SW480 (cell line): ENCODE data around the gene LMLN.
A peak's percentile ranks its signal among the peaks of the same experiment; 100 is the strongest.
"Not testable (repeated sequence)": the region's sequence is repeated elsewhere in the genome, so short reads cannot be mapped to it uniquely, and the experiment has no call there.

ENCODE experiments used
- DNase-seq: peaks from one replicate; pipeline ENCODE4 v3.0.0-alpha.2; 2016; ENCODE audit warnings: low spot score

The LMLN gene

DNA sequence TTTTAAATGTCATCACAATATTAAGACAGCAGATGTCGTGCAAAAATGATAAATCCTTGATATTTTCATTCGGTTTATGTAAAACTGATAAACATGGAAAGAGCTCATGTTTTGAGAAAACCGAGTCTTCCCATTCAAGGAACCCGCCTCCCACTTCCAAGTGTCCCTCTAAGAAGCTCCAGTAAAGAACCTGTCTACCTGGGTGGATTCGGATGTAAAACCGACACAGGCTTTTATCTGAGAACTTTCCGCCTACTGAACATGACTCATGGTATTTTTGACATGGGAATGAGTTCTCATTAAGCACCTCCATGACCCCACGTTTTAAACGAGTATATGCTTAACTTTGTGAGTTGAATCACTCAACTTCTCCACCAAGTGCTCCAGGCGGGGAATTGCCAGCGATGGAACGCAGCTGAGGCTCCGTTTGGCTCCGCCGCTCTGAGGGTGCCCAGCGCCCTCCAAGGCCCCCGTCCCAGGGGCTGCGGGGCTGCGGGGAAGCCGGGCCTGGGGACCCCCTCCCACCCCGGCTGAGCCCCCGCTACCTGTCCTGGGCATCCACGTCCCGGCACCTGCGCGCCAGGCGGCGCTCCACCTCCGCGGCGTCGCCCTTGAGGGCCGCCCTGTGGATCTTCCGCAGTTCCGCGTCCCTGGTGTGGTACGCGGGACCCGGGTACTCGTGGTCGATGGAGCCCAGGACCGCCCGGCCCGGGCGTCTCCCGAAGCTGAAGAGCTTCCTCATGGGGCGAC is 119.9 kb downstream of the LMLN start:
- DNase-seq: peak; percentile 36

DNA sequence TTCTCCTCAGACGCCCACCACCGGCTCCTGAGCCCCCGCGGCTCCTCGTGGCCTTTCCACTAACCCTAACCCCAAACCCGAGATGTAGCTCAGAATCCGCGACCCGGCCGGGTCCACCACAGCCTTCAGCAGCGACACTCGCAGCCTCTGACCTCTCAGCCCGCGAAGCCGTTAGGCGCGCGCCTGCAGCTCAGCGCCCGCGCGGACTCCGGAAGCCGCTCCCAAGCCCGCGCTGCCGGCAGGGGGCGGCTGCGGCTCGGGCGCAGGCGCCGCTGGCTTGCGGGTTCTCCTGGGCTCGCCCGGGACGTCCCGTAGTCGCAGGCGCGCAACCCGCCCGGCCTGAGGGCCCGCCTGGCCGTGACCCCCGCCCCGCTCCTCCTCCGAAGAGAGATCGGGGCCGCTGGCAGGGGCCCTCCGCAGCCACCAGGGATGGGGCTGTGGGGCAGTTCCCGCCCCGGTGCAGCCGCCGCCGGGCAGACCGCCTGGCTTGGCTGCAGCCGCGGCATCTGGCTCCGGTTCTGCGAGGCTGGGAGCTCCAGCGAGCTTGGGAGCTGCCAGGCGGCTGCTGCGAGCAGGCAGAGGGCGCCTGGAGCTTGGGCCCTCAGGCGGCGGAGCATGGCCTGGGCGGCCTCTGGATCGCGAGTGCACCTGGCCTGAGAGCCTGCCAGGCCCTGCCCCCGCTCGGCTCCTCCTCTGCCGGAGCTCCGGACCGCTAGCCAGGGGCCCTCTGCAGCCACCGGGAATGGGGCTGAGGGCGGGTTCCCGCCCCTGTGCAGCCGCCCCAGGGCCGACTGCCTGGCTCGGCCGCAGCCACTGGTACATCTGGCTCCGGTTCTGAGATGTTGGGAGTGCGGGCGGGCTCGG is 120.7 kb downstream of the LMLN start:
- peak; percentile 83 for DNase-seq

DNA sequence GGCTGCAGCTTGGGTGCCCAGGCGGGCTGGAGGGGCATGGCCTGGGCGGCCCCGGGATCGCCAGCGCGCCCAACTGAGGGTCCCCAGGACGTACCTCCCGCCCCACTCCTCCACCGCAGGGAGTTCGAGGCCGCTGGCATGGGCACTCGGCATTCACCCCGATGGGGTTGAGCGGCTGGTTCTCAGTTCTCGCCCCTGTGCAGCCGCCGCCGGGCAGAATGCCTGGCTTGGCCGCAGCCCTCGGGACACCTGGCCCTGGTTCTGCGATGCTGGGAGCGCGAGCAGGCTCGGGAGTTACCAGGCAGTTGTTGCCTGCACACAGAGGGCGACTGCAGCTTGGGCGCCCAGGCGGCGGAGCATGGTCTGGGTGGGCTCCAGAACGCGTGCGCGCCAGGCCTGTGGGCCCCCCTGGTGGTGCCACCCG is 121.4 kb downstream of the LMLN start:
- no peak for DNase-seq

DNA sequence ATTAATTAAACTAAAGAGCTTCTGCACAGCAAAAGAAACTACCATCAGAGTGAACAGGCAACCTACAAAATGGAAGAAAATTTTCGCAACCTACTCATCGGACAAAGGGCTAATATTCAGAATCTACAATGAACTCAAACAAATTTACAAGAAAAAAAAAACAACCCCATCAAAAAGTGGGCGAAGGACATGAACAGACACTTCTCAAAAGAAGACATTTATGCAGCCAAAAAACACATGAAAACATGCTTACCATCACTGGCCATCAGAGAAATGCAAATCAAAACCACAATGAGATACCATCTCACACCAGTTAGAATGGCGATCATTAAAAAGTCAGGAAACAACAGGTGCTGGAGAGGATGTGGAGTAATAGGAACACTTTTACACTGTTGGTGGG is 122.2 kb downstream of the LMLN start:
- not testable (repeated sequence) for DNase-seq

DNA sequence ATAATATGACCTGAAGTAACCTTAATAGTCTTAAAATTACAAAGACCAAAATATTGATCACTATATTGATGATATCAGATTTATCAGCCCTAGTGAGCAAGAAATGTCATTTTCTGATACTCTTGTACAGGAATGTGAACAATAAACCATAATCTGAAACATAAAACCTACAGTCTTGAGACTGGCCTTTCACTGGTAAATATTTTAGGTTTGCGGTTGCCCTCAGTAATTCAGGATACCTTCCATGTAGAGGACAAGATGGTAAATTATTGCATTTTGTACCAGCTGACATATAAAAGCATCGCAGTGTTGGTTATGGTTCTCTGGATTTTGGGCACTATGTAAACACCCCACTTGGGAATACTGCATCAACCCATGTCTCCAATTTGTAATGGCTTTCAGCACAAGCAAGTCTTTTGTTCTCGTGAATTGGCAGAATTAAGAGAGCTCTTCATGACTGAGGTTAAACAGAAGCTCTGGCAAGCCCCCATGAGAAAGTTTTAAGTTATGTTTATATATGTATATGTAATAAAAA is 128.5 kb downstream of the LMLN start:
- no peak for DNase-seq

DNA sequence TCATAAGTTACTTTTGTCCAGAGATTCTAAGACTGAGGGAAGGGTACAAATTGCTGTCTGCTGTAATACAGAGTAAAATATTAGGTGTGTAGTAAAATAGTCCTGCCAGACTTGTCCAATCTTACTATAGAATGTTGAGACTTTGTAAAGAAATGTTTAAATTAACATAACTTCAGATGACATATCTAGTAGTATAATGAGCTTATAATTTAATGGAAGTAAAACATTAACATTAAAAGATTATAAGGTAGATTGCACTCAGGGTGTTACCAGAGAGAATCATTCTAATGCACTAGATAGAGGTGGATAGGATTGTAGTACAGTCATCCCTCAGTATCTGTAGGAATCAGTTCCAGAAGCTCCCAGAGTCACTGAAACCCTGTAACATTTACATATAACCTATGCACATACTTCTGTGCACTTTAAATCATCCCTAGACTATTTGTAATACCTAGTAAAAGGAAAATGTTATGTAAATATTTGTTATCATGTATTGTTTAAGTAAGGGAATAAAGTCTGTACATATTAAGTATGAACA is 130.8 kb downstream of the LMLN start:
- DNase-seq: no peak

DNA sequence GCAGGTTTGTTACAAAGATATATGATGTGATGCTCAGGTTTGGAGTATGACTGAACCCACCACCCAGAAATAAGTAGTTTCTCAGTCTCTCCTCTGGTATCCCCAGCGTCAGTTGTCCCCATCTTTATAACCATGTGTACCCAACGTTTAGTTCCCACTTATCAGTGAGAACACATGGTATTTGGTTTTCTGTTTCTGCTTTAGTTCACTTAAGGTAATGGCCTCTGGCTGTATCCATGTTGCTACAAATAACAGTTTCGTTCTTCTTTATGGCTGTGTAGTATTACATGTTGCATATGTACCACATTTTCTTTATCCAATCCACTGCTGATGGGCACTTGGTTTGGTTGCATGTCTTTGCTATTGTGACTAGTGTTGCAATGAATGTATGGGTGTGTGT is 132.3 kb downstream of the LMLN start:
- DNase-seq: no peak

DNA sequence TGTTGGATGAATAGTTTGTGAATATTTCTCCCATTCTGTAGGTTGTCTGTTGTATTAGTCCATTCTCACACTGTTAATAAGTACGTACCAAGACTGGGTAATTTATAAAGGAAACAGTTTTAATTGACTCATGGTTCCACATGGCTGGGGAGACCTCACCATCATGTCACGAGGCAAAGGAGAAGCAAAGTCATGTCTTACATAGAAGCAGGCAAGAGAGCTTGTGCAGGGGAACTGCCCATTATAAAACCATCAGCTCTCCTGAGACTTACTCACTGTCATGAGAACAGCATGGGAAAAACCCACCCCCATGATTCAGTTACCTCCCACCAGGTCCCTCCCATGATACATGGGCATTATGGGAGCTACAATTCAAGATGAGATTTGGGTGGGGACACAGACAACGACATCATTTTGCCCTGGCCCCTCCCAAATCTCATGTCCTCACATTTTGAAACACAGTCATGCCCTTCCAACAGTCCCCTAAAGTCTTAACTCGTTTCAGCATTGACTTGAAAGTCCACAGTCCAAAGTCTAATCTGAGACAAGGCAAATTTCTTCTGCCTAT is 133.2 kb downstream of the LMLN start:
- no peak for DNase-seq
